ENCODE data around the gene CTSS. TPM values are rescaled to one million over a fixed set of nuclear protein-coding genes. Genes with fewer than 3 reads are reported as not detected.

CTSS gene
- total RNA-seq, 1 donor from 2014 or later = 0.81 TPM

- Mint-ChIP-seq H3K9me3 (ENCODE audit: unreplicated experiment) (no peaks in the 10 kb centered on the region), H3K4me1 (ENCODE audit: low read depth, unreplicated experiment) (peaks cover 8% of the 10 kb centered on the region)
- no peak for TF ChIP-seq CTCF (IDR thresholded peaks at IDR 0.05; ENCODE audit: partially characterized antibody, unreplicated experiment)
Observed at GRCh38 chr1:150808846-150809245, 43.3 kb upstream of the CTSS start.

DNA sequence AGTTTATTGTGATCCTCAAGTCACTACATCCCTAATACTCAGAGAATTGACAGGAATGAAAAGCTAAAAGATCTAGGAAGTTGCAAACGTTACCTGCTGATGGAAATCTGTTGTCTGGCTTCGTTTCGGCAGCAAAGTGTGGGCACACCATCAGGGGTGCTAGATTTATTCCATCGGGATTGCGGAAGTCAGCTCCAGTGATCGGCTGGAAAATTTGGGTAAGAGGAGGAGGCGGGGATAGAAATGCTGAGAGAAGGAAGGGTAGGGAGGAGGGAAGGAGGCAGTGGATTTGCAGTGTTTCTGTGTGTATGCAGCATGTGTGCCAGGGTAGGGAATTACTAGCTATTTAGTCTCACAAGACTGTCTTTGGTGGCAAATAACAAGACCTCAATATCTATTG lies 42.5 kb upstream of the CTSS start, which contains the start of gene CTSK:
Gene CTSK, minus strand, starts transcription at position 140 of the 400 bp plus-strand sequence. CDS start 1,455 bp downstream, outside the sequence.
- no peaks in the 10 kb centered on the region for H3K36me3 Mint-ChIP-seq (ENCODE audit: unreplicated experiment)
- H3K9me3 Mint-ChIP-seq (ENCODE audit: unreplicated experiment) = no peaks in the 10 kb centered on the region
- peaks cover 8% of the 10 kb centered on the region for H3K4me1 Mint-ChIP-seq (ENCODE audit: low read depth, unreplicated experiment)
- no peak within 1 kb of the TSS for H3K27ac Mint-ChIP-seq (ENCODE audit: unreplicated experiment)
- no peak within 1 kb of the TSS for H3K4me3 Mint-ChIP-seq (ENCODE audit: unreplicated experiment)
- no peak for TF ChIP-seq CTCF (IDR thresholded peaks at IDR 0.05; ENCODE audit: partially characterized antibody, unreplicated experiment)
- H3K27me3 Mint-ChIP-seq (ENCODE audit: unreplicated experiment) = peaks cover 3% of the 10 kb centered on the region
- DNase-seq = no peak

More at GRCh38 chr1:150808846-150809245, 43.3 kb upstream of the CTSS start:
- no peak for DNase-seq
- no peaks in the 10 kb centered on the region for H3K36me3 Mint-ChIP-seq (ENCODE audit: unreplicated experiment)
- no peak overlapping the region for H3K4me3 Mint-ChIP-seq (ENCODE audit: unreplicated experiment)
- H3K27me3 Mint-ChIP-seq (ENCODE audit: unreplicated experiment) = peaks cover 3% of the 10 kb centered on the region
- no peak overlapping the region for H3K27ac Mint-ChIP-seq (ENCODE audit: unreplicated experiment)

GRCh38 chr1:150807249-150808023 lies 41.9 kb upstream of the CTSS start:
- Mint-ChIP-seq H3K9me3 (ENCODE audit: unreplicated experiment) (no peaks in the 10 kb centered on the region), H3K4me3 (ENCODE audit: unreplicated experiment) (no peak overlapping the region), H3K4me1 (ENCODE audit: low read depth, unreplicated experiment) (peaks cover 8% of the 10 kb centered on the region), H3K36me3 (ENCODE audit: unreplicated experiment) (no peaks in the 10 kb centered on the region), H3K27ac (ENCODE audit: unreplicated experiment) (no peak overlapping the region), H3K27me3 (ENCODE audit: unreplicated experiment) (peaks cover 3% of the 10 kb centered on the region)
- no peak for DNase-seq
- TF ChIP-seq CTCF (IDR thresholded peaks at IDR 0.05; ENCODE audit: partially characterized antibody, unreplicated experiment) = no peak

- no peak overlapping the region for H3K4me3 Mint-ChIP-seq (ENCODE audit: unreplicated experiment)
- no peaks in the 10 kb centered on the region for H3K36me3 Mint-ChIP-seq (ENCODE audit: unreplicated experiment)
- no peaks in the 10 kb centered on the region for H3K9me3 Mint-ChIP-seq (ENCODE audit: unreplicated experiment)
- peaks cover 8% of the 10 kb centered on the region for H3K4me1 Mint-ChIP-seq (ENCODE audit: low read depth, unreplicated experiment)
- DNase-seq = no peak
- H3K27ac Mint-ChIP-seq (ENCODE audit: unreplicated experiment) = no peak overlapping the region
- peaks cover 3% of the 10 kb centered on the region for H3K27me3 Mint-ChIP-seq (ENCODE audit: unreplicated experiment)
- no peak for TF ChIP-seq CTCF (IDR thresholded peaks at IDR 0.05; ENCODE audit: partially characterized antibody, unreplicated experiment)
Observed at GRCh38 chr1:150805899-150806298, 40.3 kb upstream of the CTSS start.

GRCh38 chr1:150804671-150805070 lies 39.1 kb upstream of the CTSS start:
- no peaks in the 10 kb centered on the region for H3K36me3 Mint-ChIP-seq (ENCODE audit: unreplicated experiment)
- no peak for TF ChIP-seq CTCF (IDR thresholded peaks at IDR 0.05; ENCODE audit: partially characterized antibody, unreplicated experiment)
- H3K27me3 Mint-ChIP-seq (ENCODE audit: unreplicated experiment) = peaks cover 3% of the 10 kb centered on the region
- DNase-seq = no peak
- H3K4me1 Mint-ChIP-seq (ENCODE audit: low read depth, unreplicated experiment) = peaks cover 8% of the 10 kb centered on the region
- no peak overlapping the region for H3K4me3 Mint-ChIP-seq (ENCODE audit: unreplicated experiment)
- no peak overlapping the region for H3K27ac Mint-ChIP-seq (ENCODE audit: unreplicated experiment)
- H3K9me3 Mint-ChIP-seq (ENCODE audit: unreplicated experiment) = no peaks in the 10 kb centered on the region

All from glutamatergic neuron (in vitro differentiated cells).